ENCODE results near the gene NT5DC1.
A peak's percentile ranks its signal among the peaks of the same experiment; 100 is the strongest.
"Not testable (repeated sequence)": the region's sequence is repeated elsewhere in the genome, so short reads cannot be mapped to it uniquely, and the experiment has no call there.

NT5DC1 gene

DNA sequence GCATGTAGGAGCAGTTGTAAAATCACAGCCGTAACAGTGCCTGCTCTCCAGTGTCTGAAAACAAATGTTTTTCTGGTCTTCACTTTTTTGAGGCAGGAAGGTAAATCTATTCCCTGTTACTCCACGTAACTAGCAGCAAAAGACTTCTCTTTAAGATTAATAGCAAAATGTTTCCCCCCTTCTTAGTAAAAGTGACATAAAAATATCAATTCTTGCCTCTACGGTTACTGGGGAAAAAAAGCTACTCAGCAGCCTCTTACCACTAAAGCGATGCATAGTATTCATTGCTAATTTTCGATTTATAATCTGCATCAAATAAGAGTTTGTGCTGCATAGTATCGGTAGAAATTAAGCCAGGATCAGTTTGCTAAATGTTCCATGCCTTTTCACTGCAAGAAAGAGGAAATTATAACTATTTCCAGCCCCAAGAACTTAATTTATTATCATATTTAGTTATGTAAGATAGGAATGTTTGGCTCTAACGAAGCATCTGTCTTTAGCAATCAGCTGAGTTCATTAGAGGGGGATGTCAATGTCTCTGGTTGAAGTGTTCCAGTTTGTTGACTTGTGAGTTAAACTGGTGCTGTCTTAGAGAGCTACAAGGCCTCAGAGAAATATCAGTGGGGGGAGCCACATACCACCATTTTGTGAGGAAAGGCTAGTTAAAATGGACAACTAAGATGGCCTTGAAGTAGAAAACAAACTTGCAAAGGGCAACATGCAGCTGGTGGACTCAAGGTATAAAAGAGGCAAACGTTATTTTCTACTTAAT, 179.7 kb downstream of the NT5DC1 start:
- DNase-seq: peak; percentile 19

DNA sequence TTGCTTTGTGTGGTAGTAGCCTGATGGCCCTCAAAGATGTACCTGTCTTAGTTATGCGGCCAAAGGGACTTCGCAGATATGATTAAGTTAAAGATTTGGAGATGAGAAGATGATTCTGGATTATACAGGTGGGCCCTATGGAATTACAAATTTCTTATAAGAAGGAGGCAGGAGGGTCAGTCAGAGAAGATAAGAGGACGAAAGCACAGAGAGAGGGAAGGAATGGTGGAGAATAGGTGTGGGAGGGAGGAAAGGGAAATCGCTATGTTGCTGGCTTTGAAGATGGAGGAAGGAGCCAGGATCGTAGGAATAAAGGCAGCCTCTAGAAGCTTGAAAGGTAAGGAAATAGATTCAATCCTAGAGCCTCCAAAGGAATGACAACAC, 180.3 kb downstream of the NT5DC1 start:
- DNase-seq: no peak

DNA sequence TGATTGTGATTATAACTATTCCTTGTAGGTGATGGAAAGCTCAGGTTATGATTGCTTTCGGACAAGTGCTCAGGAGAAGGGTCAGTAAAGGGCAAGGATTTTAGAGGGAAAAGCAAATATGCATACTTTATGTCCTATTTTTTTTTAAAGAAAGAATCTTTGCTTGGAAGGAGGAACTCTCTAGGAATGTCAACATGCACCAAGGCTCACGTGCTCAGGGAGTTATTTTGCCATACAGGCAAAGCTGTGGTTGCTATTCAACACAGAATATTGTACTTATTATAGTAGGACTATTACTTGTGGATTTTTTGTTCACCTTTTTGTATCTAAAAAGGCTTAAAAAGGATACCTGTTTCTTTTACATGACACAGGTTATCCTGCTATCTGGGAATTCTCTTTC, 182.0 kb downstream of the NT5DC1 start:
- DNase-seq: no peak

DNA sequence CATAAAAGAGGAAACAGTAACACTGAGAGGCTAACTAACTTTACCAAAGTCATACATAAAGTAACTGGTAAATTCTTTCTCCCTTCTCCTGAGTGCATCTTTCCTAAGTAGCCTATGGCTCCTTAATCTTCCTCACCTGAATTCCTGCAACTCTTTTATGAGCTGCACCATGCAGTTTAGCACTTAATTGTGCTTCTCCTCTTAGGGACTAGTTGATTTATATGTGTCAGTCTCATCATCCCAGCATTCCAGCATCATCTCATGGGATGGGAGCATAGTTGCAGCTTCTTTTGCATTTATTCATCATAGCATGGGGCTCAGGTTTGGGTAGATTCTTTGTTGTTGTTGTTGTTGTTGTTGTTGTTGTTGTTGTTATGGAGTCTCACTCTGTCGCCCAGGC, 182.5 kb downstream of the NT5DC1 start:
- DNase-seq: no peak

DNA sequence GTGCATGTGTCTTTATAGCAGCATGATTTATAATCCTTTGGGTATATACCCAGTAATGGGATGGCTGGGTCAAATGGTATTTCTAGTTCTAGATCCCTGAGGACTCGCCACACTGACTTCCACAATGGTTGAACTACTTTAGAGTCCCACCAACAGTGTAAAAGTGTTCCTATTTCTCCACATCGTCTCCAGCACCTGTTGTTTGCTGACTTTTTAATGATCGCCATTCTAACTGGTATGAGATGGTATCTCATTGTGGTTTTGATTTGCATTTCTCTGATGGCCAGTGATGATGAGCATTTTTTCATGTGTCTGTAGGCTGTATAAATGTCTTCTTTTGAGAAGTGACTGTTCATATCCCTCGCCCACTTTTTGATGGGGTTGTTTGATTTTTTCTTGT, 184.3 kb downstream of the NT5DC1 start:
- not testable (repeated sequence) for DNase-seq

DNA sequence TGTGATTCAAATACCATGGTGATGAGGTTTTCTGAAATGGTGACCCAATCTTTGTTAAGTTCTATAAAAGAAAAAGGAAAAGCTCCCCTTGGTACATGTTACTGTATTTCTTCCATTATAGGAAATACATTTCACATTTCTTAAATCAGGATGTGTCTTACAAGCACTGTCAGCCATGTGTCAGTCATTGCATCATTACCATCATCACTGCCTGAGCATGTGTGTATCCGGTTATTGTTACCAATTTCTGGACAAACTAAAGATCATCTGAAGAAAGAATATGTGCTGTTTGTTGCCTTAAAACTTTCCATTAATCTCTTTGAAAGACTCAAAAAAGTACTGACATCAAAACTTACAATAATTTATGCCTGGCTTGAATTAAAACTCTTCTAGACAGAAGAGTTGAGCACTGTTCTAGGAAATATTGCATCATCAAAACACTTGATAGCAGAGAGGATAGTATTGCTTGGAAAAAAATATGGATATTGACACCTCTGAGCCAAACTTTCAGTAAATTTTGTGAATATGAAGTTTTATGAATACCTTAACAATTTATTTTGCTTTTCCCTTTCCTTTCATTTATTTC, 186.2 kb downstream of the NT5DC1 start:
- no peak for DNase-seq

DNA sequence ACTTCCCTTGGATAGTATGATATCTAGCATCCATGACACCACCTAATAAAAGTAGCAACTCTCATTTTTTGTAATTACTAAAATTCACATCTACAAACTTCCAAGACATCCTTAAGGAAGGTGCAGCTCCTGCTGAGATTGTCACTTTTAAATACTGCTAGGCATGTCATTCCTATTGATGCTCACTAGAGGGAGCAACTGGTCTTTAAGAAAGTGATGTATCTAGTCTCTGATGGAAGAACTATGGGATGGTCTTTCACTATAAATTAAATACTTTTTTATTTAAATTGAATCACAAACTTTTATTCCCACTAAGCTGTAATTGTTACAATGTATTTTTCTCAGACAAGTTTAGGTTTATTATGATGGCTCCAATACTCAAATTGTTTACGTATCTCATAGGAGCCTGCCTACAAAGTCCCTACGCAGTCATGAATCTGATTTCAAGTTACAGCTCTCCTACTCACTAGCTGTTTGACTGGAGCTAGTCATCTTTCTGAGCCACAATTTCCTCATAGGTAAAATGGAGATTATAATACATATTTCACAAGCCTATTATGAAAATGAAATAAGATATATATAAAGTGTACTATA, 187.1 kb downstream of the NT5DC1 start:
- peak; percentile 43 for DNase-seq

DNA sequence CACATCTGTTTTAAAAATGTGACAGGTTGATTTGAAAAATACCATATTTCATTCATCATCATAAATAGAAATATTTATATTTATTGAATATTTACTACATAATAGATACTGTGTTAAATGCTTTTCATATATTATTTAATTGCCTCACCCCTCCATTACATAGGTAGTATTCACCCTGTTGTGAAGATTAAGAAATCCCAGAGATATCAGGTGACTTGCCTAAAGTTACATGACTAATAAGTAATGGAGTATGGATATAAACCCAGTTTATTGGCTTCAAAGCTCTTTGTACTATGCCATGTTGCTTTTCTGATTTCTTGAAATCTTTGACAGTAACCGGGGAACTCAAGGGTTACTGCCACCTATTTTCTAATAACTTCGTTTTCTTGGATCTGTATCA, 189.2 kb downstream of the NT5DC1 start:
- no peak for DNase-seq

DNA sequence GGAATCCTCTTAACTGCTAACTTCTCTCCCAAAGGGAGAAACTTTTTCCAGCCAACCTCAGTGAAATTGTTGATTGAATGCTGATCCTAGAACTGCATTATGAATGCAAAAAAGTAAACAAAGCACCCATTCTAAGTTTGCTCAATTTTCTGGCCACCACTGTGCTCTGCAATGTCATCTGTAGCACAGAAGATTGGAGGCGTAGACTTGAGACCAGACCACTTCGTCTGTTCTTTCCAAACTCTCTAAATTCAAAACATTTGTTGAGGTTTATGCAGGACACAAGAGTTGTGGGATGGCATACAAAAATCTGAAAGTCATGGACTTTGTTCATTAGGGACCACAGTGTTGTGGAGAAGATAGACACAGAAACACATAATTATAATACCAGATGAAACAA, 190.1 kb downstream of the NT5DC1 start:
- no peak for DNase-seq

DNA sequence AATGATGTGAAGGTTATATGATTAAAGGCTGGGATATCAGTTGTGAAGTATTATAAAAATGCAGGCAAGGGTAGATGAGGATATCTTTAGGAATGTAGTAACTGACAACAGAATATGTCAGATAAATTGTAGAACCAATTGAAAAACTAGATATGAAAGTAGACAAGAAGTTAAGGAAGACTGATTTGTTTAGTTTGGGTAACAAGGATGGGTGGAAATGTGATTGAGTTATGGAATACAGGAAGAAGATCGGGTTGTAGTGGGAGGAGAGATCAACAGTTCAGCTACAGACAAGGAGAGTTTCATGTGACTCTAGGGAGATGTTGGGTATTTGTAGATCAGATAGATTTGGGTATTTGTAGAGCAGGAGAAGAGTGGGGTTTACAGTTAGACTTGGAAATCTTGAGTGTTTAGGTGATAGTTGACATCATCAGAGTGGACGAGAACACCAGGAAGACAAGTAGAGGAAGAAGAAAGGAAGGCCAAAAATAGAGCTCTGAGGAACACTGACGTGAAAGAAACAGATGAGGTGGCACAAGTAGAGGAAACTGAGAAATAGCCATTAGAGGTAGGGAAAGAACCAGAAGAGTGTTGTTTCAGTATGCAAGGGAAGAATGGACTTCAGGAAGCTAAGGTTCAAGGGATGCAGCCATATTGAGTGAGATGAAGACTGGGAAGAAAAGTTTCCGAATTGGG, 191.2 kb downstream of the NT5DC1 start:
- DNase-seq: no peak

DNA sequence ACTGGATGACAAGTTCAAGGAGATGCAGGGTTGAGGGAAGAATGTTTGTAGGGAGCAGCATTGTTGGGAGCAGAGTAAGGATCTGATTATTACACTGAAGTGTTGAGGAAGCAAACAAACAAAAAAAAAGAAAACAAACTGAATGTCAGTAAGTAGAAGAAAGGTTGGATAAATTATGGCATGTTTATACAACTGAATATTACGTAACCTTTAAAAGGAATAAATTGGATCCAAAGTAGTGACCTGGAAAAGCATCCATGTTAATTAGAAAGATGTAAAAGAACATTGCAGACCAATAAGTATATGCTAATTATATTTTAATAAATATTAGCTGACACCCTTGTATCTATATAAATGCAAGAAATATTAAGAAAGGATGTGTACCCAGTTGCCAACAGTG, 191.9 kb downstream of the NT5DC1 start:
- no peak for DNase-seq

DNA sequence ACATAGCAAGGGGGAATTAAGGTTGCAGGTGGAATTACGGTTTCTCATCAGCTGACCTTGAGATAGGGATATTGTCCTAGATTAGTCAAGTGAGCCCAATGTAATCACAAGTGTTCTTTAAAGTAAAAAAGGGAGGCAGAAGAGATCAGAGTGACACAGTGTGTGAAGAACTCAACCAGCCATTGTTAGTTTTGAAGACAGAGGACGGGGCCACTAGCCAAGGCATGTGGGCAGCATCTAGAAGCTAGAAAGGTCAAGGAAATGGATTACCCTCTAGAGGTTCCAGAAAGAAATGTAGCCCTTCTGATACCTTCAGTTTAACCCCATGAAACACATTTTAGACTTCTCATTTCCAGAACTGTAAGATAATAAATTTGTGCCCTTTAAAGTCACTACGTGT, 197.6 kb downstream of the NT5DC1 start:
- no peak for DNase-seq

DNA sequence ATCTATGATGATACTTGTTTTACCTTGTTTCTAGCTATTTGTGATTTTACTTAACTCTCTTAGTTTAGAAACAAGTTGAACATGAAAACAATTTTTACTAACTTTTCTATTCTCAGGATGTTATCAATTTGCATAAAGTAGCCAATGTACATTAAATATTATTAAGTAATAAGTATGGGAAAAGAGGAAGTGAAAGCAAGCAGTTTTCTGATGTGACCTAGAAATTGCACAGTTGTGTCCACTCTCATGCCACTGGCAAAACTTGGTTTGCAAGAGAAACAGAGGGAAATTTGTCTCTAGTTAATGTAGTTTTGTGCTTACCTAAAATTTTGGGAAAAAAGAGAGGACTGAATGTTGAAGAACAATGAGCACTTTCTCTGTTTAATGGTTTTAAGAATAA, 198.3 kb downstream of the NT5DC1 start:
- no peak for DNase-seq
